Omental fat pad (tissue), 4 donors: ENCODE measurements around the gene PGRMC1. TPM values are rescaled to one million over a fixed set of nuclear protein-coding genes. Genes with fewer than 3 reads are reported as not detected.
"Not testable (repeated sequence)": the region's sequence is repeated elsewhere in the genome, so short reads cannot be mapped to it uniquely, and the experiment has no call there.

Source experiments
- ATAC-seq: fragments of 150-250 bp; one replicate; pipeline ENCODE4 v1.9.1; 2016; ENCODE audit warnings: mild to moderate bottlenecking, moderate library complexity; ENCODE audit not compliant: low FRiP score
- DNase-seq: peaks from one replicate; pipeline ENCODE4 v3.0.0-alpha.2; 2019; ENCODE audit warnings: low spot score
- total RNA-seq, 4 donors: library from RNA; depleted of rRNA; stranded (reverse); fragments of >200 nt; gene quantifications; one replicate each; pipeline ENCODE4 v1.1.0, GENCODE V29; 2016
- TF ChIP-seq, protein P1 (sequence below), 3 donors: fragments of 450-650 bp; IDR thresholded peaks; one replicate each; pipeline ENCODE4 v1.5.1; 2016 to 2017; ENCODE audit warnings: antibody characterized with exemption in 3 of 3, mild to moderate bottlenecking in 3 of 3, moderate library complexity in 2 of 3

The PGRMC1 gene
- total RNA-seq, 4 donors from 2014 or later, result 130 to 296 (median 178) TPM

DNA sequence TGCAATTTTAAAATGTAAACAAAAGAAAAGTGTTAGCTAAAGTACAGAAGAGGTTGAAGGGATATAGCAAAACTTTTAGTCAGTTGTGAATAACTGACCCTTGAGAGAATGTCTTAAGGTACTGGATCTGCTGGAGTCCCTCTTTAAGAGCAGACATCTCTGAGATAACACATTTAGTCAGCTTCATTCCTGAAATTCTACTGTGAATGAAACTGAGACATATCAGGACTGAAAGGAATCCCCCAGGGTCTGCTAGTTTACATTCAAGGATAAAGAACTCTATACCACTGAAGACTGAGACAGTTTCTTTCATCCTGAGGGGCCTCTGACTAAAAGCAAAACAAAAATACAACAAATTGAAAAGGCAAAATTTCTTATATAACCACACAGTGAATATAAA is 54.4 kb downstream of the PGRMC1 start:
- TF ChIP-seq, protein P1, sequence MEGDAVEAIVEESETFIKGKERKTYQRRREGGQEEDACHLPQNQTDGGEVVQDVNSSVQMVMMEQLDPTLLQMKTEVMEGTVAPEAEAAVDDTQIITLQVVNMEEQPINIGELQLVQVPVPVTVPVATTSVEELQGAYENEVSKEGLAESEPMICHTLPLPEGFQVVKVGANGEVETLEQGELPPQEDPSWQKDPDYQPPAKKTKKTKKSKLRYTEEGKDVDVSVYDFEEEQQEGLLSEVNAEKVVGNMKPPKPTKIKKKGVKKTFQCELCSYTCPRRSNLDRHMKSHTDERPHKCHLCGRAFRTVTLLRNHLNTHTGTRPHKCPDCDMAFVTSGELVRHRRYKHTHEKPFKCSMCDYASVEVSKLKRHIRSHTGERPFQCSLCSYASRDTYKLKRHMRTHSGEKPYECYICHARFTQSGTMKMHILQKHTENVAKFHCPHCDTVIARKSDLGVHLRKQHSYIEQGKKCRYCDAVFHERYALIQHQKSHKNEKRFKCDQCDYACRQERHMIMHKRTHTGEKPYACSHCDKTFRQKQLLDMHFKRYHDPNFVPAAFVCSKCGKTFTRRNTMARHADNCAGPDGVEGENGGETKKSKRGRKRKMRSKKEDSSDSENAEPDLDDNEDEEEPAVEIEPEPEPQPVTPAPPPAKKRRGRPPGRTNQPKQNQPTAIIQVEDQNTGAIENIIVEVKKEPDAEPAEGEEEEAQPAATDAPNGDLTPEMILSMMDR (IDR thresholded peaks at IDR 0.05), result no peak
- no peak for ATAC-seq
- DNase-seq, result no peak

GRCh38 chrX:119291246-119291645 is 55.2 kb downstream of the PGRMC1 start:
- not testable (repeated sequence) for ATAC-seq, DNase-seq

DNA sequence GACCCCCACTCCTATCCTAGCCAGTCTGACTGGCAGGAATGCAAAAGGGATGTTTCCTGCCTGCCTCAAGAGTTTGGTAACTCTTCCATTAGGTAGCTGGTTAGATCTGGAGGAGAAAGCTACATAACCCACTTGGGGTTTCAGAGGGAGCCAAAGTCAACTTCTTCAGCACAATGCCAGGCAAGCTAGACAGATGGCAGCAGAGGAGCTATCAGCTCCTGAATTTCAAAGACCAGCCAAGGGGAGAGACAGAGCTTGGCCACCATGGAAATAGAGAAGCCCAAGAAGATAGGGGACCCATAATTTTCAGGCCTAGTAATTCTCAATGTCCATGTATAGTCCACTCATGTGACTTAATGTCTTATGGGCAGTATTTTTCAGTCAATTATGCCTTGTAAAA is 56.4 kb downstream of the PGRMC1 start:
- TF ChIP-seq, protein P1 (IDR thresholded peaks at IDR 0.05), result no peak
- ATAC-seq (no peak), DNase-seq (no peak)

Other genes with a start within 250 kb of the PGRMC1 start
- not detected for gene CT47C1, start 163.3 kb upstream of the PGRMC1 start, total RNA-seq
- under 1 TPM in 1 of 4 donors, not detected in 3; 0.09 TPM for gene KIAA1210, start 108.5 kb upstream of the PGRMC1 start, total RNA-seq
- 10 to 100 TPM; 18.4 to 33.7 (median 22.2) TPM for gene SLC25A43, start 163.1 kb downstream of the PGRMC1 start, total RNA-seq
- gene SLC25A5, start 232.2 kb downstream of the PGRMC1 start, total RNA-seq, result 100 to 1,000 TPM; 115 to 215 (median 194) TPM